Thyroid gland (tissue), 4 donors: ENCODE measurements around the gene TRAPPC3L.

Experiments
- CTCF ChIP-seq, 6 experiments: fragments of 200-600 bp in 3 of 6; fragments of 450-650 bp in 3 of 6; sonication (generic) in 3 of 6; IDR thresholded peaks; one replicate each; pipeline ENCODE4 v1.5.1; 2016 to 2019; ENCODE audit warnings: antibody characterized with exemption in 6 of 6, mild to moderate bottlenecking in 2 of 6, inconsistent platforms in 1 of 6, moderate library complexity in 1 of 6
- POLR2A ChIP-seq, 2 donors: fragments of 450-650 bp; IDR thresholded peaks; one replicate each; pipeline ENCODE4 v1.6.1; 2017; ENCODE audit warnings: antibody characterized with exemption in 2 of 2, mild to moderate bottlenecking in 2 of 2, moderate library complexity in 1 of 2

DNA sequence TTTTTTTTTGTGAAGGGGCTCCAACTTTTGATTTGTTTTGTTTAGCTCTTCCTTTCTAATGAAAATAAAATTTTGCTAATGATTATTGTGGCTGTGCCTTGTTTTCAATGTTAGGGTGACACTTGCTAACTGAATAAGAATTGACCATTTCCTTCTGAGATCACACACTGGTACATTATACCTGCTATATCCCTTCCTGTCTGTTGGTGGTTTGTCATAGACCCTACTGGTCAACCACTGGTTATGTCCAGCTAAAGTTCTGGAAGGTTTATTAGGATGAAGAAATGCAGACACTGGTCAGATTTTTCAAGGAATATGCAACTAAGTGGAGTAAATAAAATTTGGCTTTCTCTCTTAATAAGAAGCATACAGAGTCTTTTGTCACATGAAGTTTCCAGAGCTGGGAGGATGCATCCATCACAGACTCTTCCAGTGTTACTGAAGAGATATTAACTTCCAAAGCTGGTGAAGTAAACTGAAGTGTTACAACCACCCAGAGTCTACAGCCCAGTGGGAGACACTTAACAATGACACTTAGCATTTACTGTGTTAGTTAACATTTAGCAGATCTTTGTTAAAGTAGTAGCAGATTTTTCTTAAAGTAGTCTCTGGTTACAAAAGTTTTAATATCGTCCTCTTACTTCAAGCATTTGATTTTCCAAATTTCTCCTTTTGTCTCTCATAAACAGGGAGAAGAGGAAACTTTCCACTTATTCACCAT, 53.7 kb downstream of the TRAPPC3L start:
- TF ChIP-seq CTCF (IDR thresholded peaks at IDR 0.05) (no peak), POLR2A (IDR thresholded peaks at IDR 0.05) (no peak)
